Measurements from ENCODE around the gene HK1. TPM values are rescaled to one million over a fixed set of nuclear protein-coding genes. Genes with fewer than 3 reads are reported as not detected.

Gene HK1
- total RNA-seq, 1 experiment from 2014 or later, result 219 TPM

GRCh38 chr10:69428165-69428564, 149.9 kb downstream of the HK1 start:
- CTCF ChIA-PET, result interaction anchor here (2.0 to 2.1 kb wide), 2 partner anchors 20 to 79 kb away, joined by 7 read pairs; no protein-coding TSS in a partner anchor
- POLR2A ChIA-PET, result no interaction called here
- no peak for ATAC-seq
- no peak for DNase-seq (ENCODE audit: low spot score)
- H3K36me3 Mint-ChIP-seq, result no peaks in the 10 kb centered on the region
- no peak overlapping the region for H3K4me3 Mint-ChIP-seq
- no peak overlapping the region for H3K27ac Mint-ChIP-seq
- no peaks in the 10 kb centered on the region for H3K9me3 Mint-ChIP-seq
- H3K4me1 Mint-ChIP-seq, result peaks cover 4% of the 10 kb centered on the region; the same call in 1 of the 2 replicates
- no peaks in the 10 kb centered on the region; the same call in 1 of the 2 replicates for H3K27me3 Mint-ChIP-seq (ENCODE audit: low read depth)
- TF ChIP-seq ZNF416 (CRISPR knock-in tag; IDR thresholded peaks at IDR 0.05) (no peak), ETV6 (CRISPR knock-in tag; IDR thresholded peaks at IDR 0.05) (no peak), ZNF423 (CRISPR knock-in tag; IDR thresholded peaks at IDR 0.05) (no peak), KAT7 (CRISPR knock-in tag; IDR thresholded peaks at IDR 0.05; ENCODE audit: borderline replicate concordance) (no peak), RORB (CRISPR knock-in tag; IDR thresholded peaks at IDR 0.05) (no peak), ESRRA (CRISPR knock-in tag; IDR thresholded peaks at IDR 0.05; ENCODE audit: borderline replicate concordance) (no peak), E2F5 (CRISPR knock-in tag; IDR thresholded peaks at IDR 0.05) (no peak), ATF1 (CRISPR knock-in tag; IDR thresholded peaks at IDR 0.05) (no peak), NR2C2 (CRISPR knock-in tag; IDR thresholded peaks at IDR 0.05) (no peak), ZNF232 (CRISPR knock-in tag; IDR thresholded peaks at IDR 0.05) (no peak), SMAD3 (CRISPR knock-in tag; IDR thresholded peaks at IDR 0.05; ENCODE audit: borderline replicate concordance) (no peak), IRF1 (CRISPR knock-in tag; IDR thresholded peaks at IDR 0.05) (no peak), TCF7 (CRISPR knock-in tag; IDR thresholded peaks at IDR 0.05; ENCODE audit: low read depth) (no peak), GTF2I (CRISPR knock-in tag; conservative IDR thresholded peaks at IDR 0.05) (no peak)
- TF ChIP-seq, protein P1, sequence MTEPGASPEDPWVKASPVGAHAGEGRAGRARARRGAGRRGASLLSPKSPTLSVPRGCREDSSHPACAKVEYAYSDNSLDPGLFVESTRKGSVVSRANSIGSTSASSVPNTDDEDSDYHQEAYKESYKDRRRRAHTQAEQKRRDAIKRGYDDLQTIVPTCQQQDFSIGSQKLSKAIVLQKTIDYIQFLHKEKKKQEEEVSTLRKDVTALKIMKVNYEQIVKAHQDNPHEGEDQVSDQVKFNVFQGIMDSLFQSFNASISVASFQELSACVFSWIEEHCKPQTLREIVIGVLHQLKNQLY (CRISPR knock-in tag; IDR thresholded peaks at IDR 0.05), result no peak
- TF ChIP-seq, protein P2, sequence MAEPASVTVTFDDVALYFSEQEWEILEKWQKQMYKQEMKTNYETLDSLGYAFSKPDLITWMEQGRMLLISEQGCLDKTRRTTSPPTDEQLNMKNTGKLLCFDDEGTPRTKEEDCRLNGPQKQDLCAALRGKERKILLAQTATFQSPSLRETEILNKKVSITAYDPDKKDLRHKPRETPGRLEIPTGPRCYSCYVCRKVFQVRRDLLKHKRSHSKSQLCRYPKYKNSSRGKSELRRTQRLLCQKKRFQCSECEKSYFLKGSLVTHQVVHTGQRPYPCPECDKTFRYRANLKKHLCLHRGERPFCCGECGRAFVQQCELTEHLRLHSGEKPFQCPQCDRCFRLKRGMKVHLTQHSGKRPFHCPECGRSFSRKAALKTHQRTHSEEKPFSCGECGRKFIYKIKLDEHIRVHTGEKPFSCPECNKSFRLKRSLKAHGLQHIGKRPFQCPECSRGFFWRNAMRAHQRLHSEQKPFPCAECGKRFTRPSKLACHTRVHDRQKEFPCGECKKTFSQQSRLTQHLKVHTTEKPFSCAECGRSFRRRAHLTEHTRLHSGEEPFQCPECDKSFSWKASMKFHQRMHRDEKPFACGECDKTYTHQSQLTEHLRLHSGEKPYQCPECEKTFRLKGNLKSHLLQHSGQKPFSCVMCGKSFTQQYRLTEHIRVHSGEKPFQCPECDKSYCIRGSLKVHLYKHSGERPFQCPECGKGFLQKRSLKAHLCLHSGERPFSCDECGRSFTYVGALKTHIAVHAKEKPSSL (CRISPR knock-in tag; conservative IDR thresholded peaks at IDR 0.05), result no peak

- Mint-ChIP-seq H3K27ac (no peak overlapping the region), H3K27me3 (ENCODE audit: low read depth) (peaks cover 3% of the 10 kb centered on the region; the same call in 1 of the 2 replicates), H3K36me3 (no peaks in the 10 kb centered on the region), H3K4me3 (no peak overlapping the region), H3K9me3 (peaks cover 4% of the 10 kb centered on the region; the same call in 1 of the 2 replicates), H3K4me1 (peaks cover under 1% of the 10 kb centered on the region; the same call in 1 of the 2 replicates)
- ChIA-PET POLR2A (no interaction called here), CTCF (interaction anchor here (0.8 kb wide), 1 partner anchor 16 kb away, joined by 4 read pairs; no protein-coding TSS in a partner anchor)
- DNase-seq (ENCODE audit: low spot score), result no peak
- ATAC-seq, result no peak
- no peak for TF ChIP-seq ERG (CRISPR knock-in tag; IDR thresholded peaks at IDR 0.05)
- no peak for TF ChIP-seq SP1 (CRISPR knock-in tag; conservative IDR thresholded peaks at IDR 0.05)
- TF ChIP-seq ZNF512 (CRISPR knock-in tag; IDR thresholded peaks at IDR 0.05; ENCODE audit: borderline replicate concordance), result no peak
- TF ChIP-seq, protein P3, sequence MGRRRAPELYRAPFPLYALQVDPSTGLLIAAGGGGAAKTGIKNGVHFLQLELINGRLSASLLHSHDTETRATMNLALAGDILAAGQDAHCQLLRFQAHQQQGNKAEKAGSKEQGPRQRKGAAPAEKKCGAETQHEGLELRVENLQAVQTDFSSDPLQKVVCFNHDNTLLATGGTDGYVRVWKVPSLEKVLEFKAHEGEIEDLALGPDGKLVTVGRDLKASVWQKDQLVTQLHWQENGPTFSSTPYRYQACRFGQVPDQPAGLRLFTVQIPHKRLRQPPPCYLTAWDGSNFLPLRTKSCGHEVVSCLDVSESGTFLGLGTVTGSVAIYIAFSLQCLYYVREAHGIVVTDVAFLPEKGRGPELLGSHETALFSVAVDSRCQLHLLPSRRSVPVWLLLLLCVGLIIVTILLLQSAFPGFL (CRISPR knock-in tag; IDR thresholded peaks at IDR 0.05; ENCODE audit: borderline replicate concordance), result no peak
- TF ChIP-seq STAT6 (CRISPR knock-in tag; conservative IDR thresholded peaks at IDR 0.05; ENCODE audit: low read depth), result no peak
- TF ChIP-seq JUN (CRISPR knock-in tag; IDR thresholded peaks at IDR 0.05), result no peak
- no peak for TF ChIP-seq ZNF121 (CRISPR knock-in tag; IDR thresholded peaks at IDR 0.05)
- TF ChIP-seq E2F1 (CRISPR knock-in tag; IDR thresholded peaks at IDR 0.05), result no peak
Observed at GRCh38 chr10:69434169-69434568, 155.9 kb downstream of the HK1 start.
